GM23248 (cell line): ENCODE results near the gene PRKCQ. TPM values are rescaled to one million over a fixed set of nuclear protein-coding genes. Genes with fewer than 3 reads are reported as not detected.
A peak's percentile ranks its signal among the peaks of the same experiment; 100 is the strongest.
"Not testable (repeated sequence)": the region's sequence is repeated elsewhere in the genome, so short reads cannot be mapped to it uniquely, and the experiment has no call there.

Source experiments
- DNase-seq: peaks from one replicate; pipeline ENCODE4 v3.0.0-alpha.2; 2015
- H2AFZ ChIP-seq: fragments of 200-600 bp; sonication (generic); 2 replicates; pipeline ENCODE4 v1.6.1; 2016; ENCODE audit warnings: antibody characterized with exemption
- H3F3A ChIP-seq: fragments of 200-600 bp; sonication (generic); 2 replicates; pipeline ENCODE4 v1.6.1; 2016; ENCODE audit warnings: mild to moderate bottlenecking, antibody characterized with exemption, mixed run types; ENCODE audit not compliant: insufficient read depth
- H3K27ac ChIP-seq: fragments of 200-600 bp; sonication (generic); 2 replicates; pipeline ENCODE4 v1.5.1; 2016; ENCODE audit warnings: mild to moderate bottlenecking
- H3K27me3 ChIP-seq: fragments of 200-600 bp; sonication (generic); replicated peaks from 2 replicates; pipeline ENCODE4 v1.6.1; 2016; ENCODE audit warnings: mild to moderate bottlenecking; ENCODE audit not compliant: insufficient read depth
- H3K36me3 ChIP-seq: fragments of 200-600 bp; sonication (generic); 2 replicates; pipeline ENCODE4 v1.6.1; 2016; ENCODE audit warnings: low read depth, mild to moderate bottlenecking
- H3K4me1 ChIP-seq: fragments of 200-600 bp; sonication (generic); 2 replicates; pipeline ENCODE4 v1.6.1; 2016; ENCODE audit warnings: mild to moderate bottlenecking; ENCODE audit not compliant: insufficient read depth
- H3K4me2 ChIP-seq: fragments of 200-600 bp; sonication (generic); one replicate; pipeline ENCODE4 v1.6.1; 2016; ENCODE audit warnings: mild to moderate bottlenecking; ENCODE audit not compliant: unreplicated experiment
- H3K4me3 ChIP-seq: fragments of 200-600 bp; sonication (generic); 2 replicates; pipeline ENCODE4 v1.5.1; 2016; ENCODE audit warnings: mild to moderate bottlenecking
- H3K79me2 ChIP-seq: fragments of 200-600 bp; sonication (generic); 2 replicates; pipeline ENCODE4 v1.6.1; 2016; ENCODE audit warnings: mild to moderate bottlenecking; ENCODE audit not compliant: insufficient read depth
- H3K9ac ChIP-seq: fragments of 200-600 bp; sonication (generic); 2 replicates; pipeline ENCODE4 v1.6.1; 2016; ENCODE audit warnings: mild to moderate bottlenecking
- H3K9me2 ChIP-seq: fragments of 200-600 bp; sonication (generic); 2 replicates; pipeline ENCODE4 v1.6.1; 2016; ENCODE audit warnings: mixed run types, mild to moderate bottlenecking, moderate library complexity; ENCODE audit not compliant: insufficient read depth
- H3K9me3 ChIP-seq: fragments of 200-600 bp; sonication (generic); one replicate; pipeline ENCODE4 v1.6.1; 2017; ENCODE audit warnings: low read depth
- H4K20me1 ChIP-seq: fragments of 200-600 bp; sonication (generic); 2 replicates; pipeline ENCODE4 v1.6.0; 2016; ENCODE audit not compliant: insufficient read depth
- EZH2 ChIP-seq: fragments of 200-600 bp; sonication (generic); IDR thresholded peaks from 2 replicates; pipeline ENCODE4 v1.6.1; 2018; ENCODE audit warnings: antibody characterized with exemption, mild to moderate bottlenecking; ENCODE audit not compliant: insufficient read depth, poor library complexity, severe bottlenecking
- EZH2phosphoT487 ChIP-seq: fragments of 200-600 bp; sonication (generic); IDR thresholded peaks from 2 replicates; pipeline ENCODE4 v1.6.1; 2018; ENCODE audit warnings: antibody characterized with exemption, moderate library complexity, mild to moderate bottlenecking, low read depth; ENCODE audit not compliant: insufficient read depth
- WGBS, 2 experiments: methylation state at CpG; one replicate each; pipeline ENCODE4 v1.1.6; 2015 to 2017; ENCODE audit warnings: low lambda C conversion rate in 2 of 2, low coverage in 1 of 2; ENCODE audit errors: missing lambda C conversion rate in 2 of 2; 5-methylcytosine and 5-hydroxymethylcytosine counted together
- in situ Hi-C: fragments of 300-500 bp; cut with MboI; formaldehyde crosslinking; loops from 2 replicates; pipeline ENCODE4 v1.15.0; 2020
- polyA plus RNA-seq: library from polyadenylated mRNA; unstranded; fragments of >200 nt; fragmentation: Nextera tagmentation; extraction: Ambion mirVana; gene quantifications from 2 replicates; pipeline ENCODE4 v1.2.1, GENCODE V29; 2016
- total RNA-seq: library from RNA; depleted of rRNA; stranded (reverse); fragments of >200 nt; shearing (Covaris generic); gene quantifications from 2 replicates; pipeline ENCODE4 v1.2.3, GENCODE V29; 2014

The PRKCQ gene
- total and polyA plus RNA-seq, 2 experiments from 2014 or later: not detected

DNA sequence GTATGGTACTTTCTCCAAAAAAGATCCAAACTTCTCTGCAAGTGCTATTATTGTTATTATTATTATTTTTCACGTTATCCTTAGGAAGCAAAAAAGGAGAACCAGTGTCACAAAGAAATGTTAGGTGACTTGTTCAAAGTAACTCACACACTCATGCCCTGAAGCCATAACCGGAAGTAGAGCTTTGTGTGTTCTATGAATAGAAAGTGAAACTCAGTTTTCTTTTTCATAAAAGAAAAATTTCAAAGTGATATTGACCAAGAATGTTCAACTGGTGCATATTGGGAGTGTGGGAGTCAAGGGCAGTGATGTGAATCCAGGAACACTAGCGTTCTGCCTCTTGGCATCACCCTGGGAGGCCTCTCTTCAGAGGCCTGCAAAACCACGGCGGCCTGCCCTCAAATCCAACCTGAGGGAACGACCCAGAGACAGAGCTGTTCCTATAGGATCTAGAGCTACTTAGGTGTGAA is 106.1 kb downstream of the PRKCQ start:
- peak overlapping the region; percentile 46; the same call in 1 of the 2 replicates for H3K4me3 ChIP-seq
- no peaks in the 10 kb centered on the region for H3K36me3 ChIP-seq
- no peaks in the 10 kb centered on the region for H4K20me1 ChIP-seq
- H3K9me2 ChIP-seq: no peaks in the 10 kb centered on the region
- in situ Hi-C loops: no loop called here
- 36 to 42% methylated on average over 6 of the region's 6 CpGs for WGBS, 2 experiments
- H3K27ac ChIP-seq: no peak overlapping the region
- 0 out of 2 replicates have a peak, but pooled peaks cover 5% of the 10 kb centered on the region for H3K27me3 ChIP-seq
- H2AFZ ChIP-seq: peak overlapping the region; percentile 88
- no peaks in the 10 kb centered on the region for H3K79me2 ChIP-seq
- peak; percentile 14 for DNase-seq
- no peak for TF ChIP-seq EZH2
- no peak for TF ChIP-seq EZH2phosphoT487
- H3K9ac ChIP-seq: peak overlapping the region; percentile 26; the same call in 1 of the 2 replicates
- H3K4me1 ChIP-seq: no peaks in the 10 kb centered on the region
- H3F3A ChIP-seq: no peaks in the 10 kb centered on the region
- H3K9me3 ChIP-seq: no peaks in the 10 kb centered on the region
- H3K4me2 ChIP-seq: peak overlapping the region; percentile 30

GRCh38 chr10:6473430-6473829 is 106.6 kb downstream of the PRKCQ start:
- no peaks in the 10 kb centered on the region for H3K9me3 ChIP-seq
- H3K4me2 ChIP-seq: no peak overlapping the region
- DNase-seq: no peak
- 62% methylated on average over 7 of the region's 7 CpGs for WGBS, 2 experiments
- H3K27ac ChIP-seq: no peak overlapping the region
- H3K27me3 ChIP-seq: 0 out of 2 replicates have a peak, but pooled peaks cover 5% of the 10 kb centered on the region
- H4K20me1 ChIP-seq: no peaks in the 10 kb centered on the region
- H3F3A ChIP-seq: no peaks in the 10 kb centered on the region
- peak overlapping the region; percentile 88; the same call in 1 of the 2 replicates for H2AFZ ChIP-seq
- H3K9me2 ChIP-seq: no peaks in the 10 kb centered on the region
- H3K79me2 ChIP-seq: no peaks in the 10 kb centered on the region
- no peak overlapping the region for H3K9ac ChIP-seq
- H3K4me3 ChIP-seq: no peak overlapping the region
- no peaks in the 10 kb centered on the region for H3K4me1 ChIP-seq
- no peaks in the 10 kb centered on the region for H3K36me3 ChIP-seq
- in situ Hi-C loops: no loop called here
- TF ChIP-seq EZH2phosphoT487 (no peak), EZH2 (no peak)

GRCh38 chr10:6472710-6473005 is 107.4 kb downstream of the PRKCQ start:
- DNase-seq, H3K27ac ChIP-seq, H2AFZ ChIP-seq, H3K4me2 ChIP-seq, H3K9ac ChIP-seq, H3K36me3 ChIP-seq, H3K4me1 ChIP-seq, H3K4me3 ChIP-seq, H3F3A ChIP-seq, H3K27me3 ChIP-seq, in situ Hi-C loops, H3K9me3 ChIP-seq, H4K20me1 ChIP-seq, H3K9me2 ChIP-seq, H3K79me2 ChIP-seq: not testable (repeated sequence)
- 72 to 82% methylated on average over 7 of the region's 7 CpGs for WGBS, 2 experiments

- 60 to 62% methylated on average over 11 of the region's 11 CpGs for whole genome bisulfite sequencing, 2 experiments
- 0 out of 2 replicates have a peak, but pooled peaks cover 8% of the 10 kb centered on the region for H3K27me3 ChIP-seq
- H3K4me1 ChIP-seq: no peaks in the 10 kb centered on the region
- no peaks in the 10 kb centered on the region for H4K20me1 ChIP-seq
- H3K36me3 ChIP-seq: no peaks in the 10 kb centered on the region
- H3K4me3 ChIP-seq: no peak overlapping the region
- H3K27ac ChIP-seq: no peak overlapping the region
- no peaks in the 10 kb centered on the region for H3K9me3 ChIP-seq
- H2AFZ ChIP-seq: no peak overlapping the region
- TF ChIP-seq EZH2: no peak
- no peak for TF ChIP-seq EZH2phosphoT487
- H3K4me2 ChIP-seq: no peak overlapping the region
- H3K9ac ChIP-seq: no peak overlapping the region
- H3K79me2 ChIP-seq: no peaks in the 10 kb centered on the region
- no peaks in the 10 kb centered on the region for H3F3A ChIP-seq
- in situ Hi-C loops: no loop called here
- DNase-seq: no peak
- H3K9me2 ChIP-seq: no peaks in the 10 kb centered on the region
Measured at GRCh38 chr10:6470894-6471618, 109.0 kb downstream of the PRKCQ start.

DNA sequence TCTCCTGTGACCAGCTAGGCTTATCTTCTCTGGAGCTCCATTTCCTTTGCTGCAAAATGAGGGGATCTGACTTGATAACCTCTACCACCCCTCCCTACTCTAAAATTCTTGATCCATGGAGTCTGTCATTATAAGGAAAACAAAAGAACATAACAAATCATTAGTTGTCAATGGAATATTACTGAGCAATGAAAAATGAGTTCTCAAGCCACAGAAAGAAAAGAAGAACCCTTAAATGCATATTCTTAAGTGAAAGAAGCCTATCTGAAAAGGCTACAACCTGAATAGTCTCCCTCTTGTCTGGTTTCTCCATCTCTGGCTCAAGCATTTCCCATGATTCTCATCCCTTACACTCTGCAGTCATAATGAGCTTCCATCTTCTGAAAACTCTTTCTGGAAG is 110.4 kb downstream of the PRKCQ start:
- H3F3A ChIP-seq: no peaks in the 10 kb centered on the region
- no peaks in the 10 kb centered on the region for H3K9me3 ChIP-seq
- no peaks in the 10 kb centered on the region for H3K36me3 ChIP-seq
- H2AFZ ChIP-seq: no peak overlapping the region
- no peaks in the 10 kb centered on the region for H4K20me1 ChIP-seq
- no peak for TF ChIP-seq EZH2phosphoT487
- no peak for TF ChIP-seq EZH2
- H3K4me2 ChIP-seq: no peak overlapping the region
- no peaks in the 10 kb centered on the region for H3K4me1 ChIP-seq
- no peaks in the 10 kb centered on the region for H3K79me2 ChIP-seq
- no peaks in the 10 kb centered on the region for H3K9me2 ChIP-seq
- no peak for DNase-seq
- in situ Hi-C loops: no loop called here
- H3K9ac ChIP-seq: no peak overlapping the region
- no peak overlapping the region for H3K4me3 ChIP-seq
- H3K27me3 ChIP-seq: 0 out of 2 replicates have a peak, but pooled peaks cover 8% of the 10 kb centered on the region
- no peak overlapping the region for H3K27ac ChIP-seq
